ENCODE measurements around the gene LDLRAD3.
A peak's percentile ranks its signal among the peaks of the same experiment; 100 is the strongest.

Gene LDLRAD3

DNA sequence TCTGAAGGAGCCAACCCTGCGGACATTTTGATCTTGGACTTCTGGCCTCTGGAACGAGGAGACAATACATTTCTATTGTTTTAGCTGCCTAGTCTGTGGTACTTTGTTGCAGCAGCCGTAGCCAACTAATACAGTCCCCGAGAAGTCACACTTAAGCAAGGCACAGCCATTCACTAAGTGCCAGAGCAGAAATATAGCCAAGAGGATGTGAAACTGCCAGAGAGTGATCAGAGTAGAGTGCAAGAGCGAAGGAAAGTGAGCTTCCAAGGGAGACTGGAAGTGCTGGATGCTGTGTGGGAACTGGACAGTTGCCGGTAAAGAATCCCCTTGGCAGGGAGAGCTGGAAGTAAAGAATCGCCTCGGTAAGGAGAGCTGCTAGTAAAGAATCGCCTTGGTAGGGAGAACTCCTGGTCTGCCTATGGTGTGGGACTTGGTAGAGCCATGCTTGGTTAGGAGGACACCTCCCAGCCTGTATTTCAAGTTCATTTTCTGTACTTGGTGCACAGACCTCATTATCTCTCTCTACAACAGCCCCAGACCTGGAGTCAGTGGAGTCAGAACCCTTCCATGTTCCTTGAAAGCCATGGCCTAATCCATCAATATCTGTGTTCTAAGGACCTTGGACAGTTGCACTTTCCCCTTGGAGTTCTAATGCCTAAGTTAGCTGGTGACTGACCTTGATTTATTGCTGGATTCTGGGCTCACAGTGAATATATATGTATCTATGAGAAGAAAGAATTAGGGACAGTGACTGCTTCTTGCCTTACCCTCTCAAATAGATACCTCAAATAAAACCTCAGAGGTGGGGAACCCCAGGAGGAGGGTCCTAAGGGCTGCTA lies 162.1 kb downstream of the LDLRAD3 start:
- Histone ChIP-seq H3K9me3 (ENCODE audit: control insufficient read depth, insufficient read depth, low read length) (no peaks in the 10 kb centered on the region), H3K36me3 (ENCODE audit: control insufficient read depth, insufficient read depth, low read length) (peaks cover 9% of the 10 kb centered on the region), H3K4me1 (ENCODE audit: control insufficient read depth, insufficient read depth, low read length) (peaks cover 39% of the 10 kb centered on the region), H3K27ac (ENCODE audit: low read depth, low read length) (peak overlapping the region; percentile 86), H3K27me3 (ENCODE audit: control insufficient read depth, insufficient read depth, low read length) (no peaks in the 10 kb centered on the region), H3K9ac (ENCODE audit: low read depth, low read length) (peak overlapping the region; percentile 11; the same call in 1 of the 2 replicates), H3K4me3 (ENCODE audit: low read depth, low read length) (no peak overlapping the region)

DNA sequence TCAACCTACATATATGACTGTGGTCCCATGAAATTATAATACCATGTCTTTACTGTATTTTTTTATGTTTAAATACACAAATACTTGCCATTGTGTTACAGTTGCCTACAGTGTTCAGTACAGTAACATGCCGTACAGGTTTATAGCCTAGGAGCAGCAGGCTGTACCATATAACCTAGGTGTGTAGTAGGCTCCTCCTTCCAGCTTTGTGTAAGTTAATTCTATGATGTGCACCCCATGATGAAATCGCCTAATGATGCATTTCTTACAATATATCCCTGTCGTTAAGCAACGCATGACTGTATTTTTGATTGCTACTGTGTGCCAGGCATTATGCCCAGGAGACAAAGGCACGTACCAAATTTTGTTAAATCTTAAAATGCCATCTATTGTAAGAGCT lies 163.7 kb downstream of the LDLRAD3 start:
- Histone ChIP-seq H3K4me1 (ENCODE audit: control insufficient read depth, insufficient read depth, low read length) (peaks cover 44% of the 10 kb centered on the region), H3K36me3 (ENCODE audit: control insufficient read depth, insufficient read depth, low read length) (0 out of 2 replicates have a peak, but pooled peaks cover 6% of the 10 kb centered on the region), H3K4me3 (ENCODE audit: low read depth, low read length) (no peak overlapping the region), H3K27me3 (ENCODE audit: control insufficient read depth, insufficient read depth, low read length) (no peaks in the 10 kb centered on the region), H3K9ac (ENCODE audit: low read depth, low read length) (no peak overlapping the region), H3K9me3 (ENCODE audit: control insufficient read depth, insufficient read depth, low read length) (no peaks in the 10 kb centered on the region), H3K27ac (ENCODE audit: low read depth, low read length) (no peak overlapping the region)

DNA sequence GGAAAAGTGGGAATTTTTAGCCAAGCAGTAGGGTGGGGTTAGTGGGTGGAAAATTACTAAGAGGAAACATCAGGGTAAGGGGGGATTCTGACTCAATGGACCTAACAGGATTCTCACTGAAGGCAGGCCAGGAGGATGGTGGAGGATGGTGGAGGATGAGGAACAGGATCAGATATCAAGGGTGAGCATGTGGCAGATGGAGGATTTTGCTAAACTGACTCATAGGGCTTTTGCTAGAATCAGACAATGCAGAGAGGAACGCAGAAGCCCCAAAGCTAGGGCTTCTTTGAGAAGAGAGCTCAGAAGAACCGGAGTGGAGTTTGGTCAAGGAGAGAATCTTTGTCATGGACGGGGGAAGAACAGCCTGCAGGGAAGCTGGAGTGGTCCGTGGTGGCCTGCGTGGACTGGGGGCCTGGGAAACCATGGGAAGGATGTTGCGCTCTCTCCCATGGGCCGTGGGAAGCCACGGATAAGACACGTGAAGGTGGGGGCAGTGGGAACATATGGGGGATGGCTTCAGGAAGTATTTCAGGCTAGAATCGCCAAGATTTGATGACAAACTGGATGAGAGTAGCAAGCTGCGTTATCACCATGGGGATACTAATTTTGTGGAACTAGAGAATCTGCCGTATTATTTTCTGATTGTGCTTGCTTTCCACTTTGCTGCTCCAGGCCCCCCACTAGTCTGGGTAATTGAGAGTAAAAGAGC lies 165.2 kb downstream of the LDLRAD3 start:
- Histone ChIP-seq H3K27ac (ENCODE audit: low read depth, low read length) (peak overlapping the region; percentile 96), H3K36me3 (ENCODE audit: control insufficient read depth, insufficient read depth, low read length) (0 out of 2 replicates have a peak, but pooled peaks cover 6% of the 10 kb centered on the region), H3K9ac (ENCODE audit: low read depth, low read length) (peak overlapping the region; percentile 37; the same call in 1 of the 2 replicates)

DNA sequence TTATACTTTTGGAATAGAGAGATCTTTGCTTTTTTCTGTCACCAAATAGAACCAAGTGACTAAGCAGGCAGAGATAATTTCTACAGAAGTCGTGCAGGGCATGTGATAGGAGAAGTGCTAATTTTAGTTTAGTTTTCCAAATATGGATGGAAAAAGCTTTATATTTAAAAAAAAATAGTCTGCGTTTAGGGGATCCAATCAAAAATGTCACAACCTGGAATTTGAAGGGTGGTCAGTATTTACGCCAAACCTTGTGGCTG lies 165.7 kb downstream of the LDLRAD3 start:
- Histone ChIP-seq H3K4me3 (ENCODE audit: low read depth, low read length) (no peak overlapping the region), H3K27ac (ENCODE audit: low read depth, low read length) (peak overlapping the region; percentile 96), H3K4me1 (ENCODE audit: control insufficient read depth, insufficient read depth, low read length) (peaks cover 41% of the 10 kb centered on the region), H3K9me3 (ENCODE audit: control insufficient read depth, insufficient read depth, low read length) (peaks cover 8% of the 10 kb centered on the region; the same call in 1 of the 2 replicates), H3K9ac (ENCODE audit: low read depth, low read length) (peak overlapping the region; percentile 37; the same call in 1 of the 2 replicates), H3K27me3 (ENCODE audit: control insufficient read depth, insufficient read depth, low read length) (no peaks in the 10 kb centered on the region), H3K36me3 (ENCODE audit: control insufficient read depth, insufficient read depth, low read length) (0 out of 2 replicates have a peak, but pooled peaks cover 6% of the 10 kb centered on the region)

More for the DNA sequence above, 165.2 kb downstream of the LDLRAD3 start:
- no peaks in the 10 kb centered on the region for H3K27me3 ChIP-seq (ENCODE audit: control insufficient read depth, insufficient read depth, low read length)
- no peak overlapping the region for H3K4me3 ChIP-seq (ENCODE audit: low read depth, low read length)
- H3K4me1 ChIP-seq (ENCODE audit: control insufficient read depth, insufficient read depth, low read length), result peaks cover 44% of the 10 kb centered on the region
- H3K9me3 ChIP-seq (ENCODE audit: control insufficient read depth, insufficient read depth, low read length), result peaks cover 8% of the 10 kb centered on the region; the same call in 1 of the 2 replicates

DNA sequence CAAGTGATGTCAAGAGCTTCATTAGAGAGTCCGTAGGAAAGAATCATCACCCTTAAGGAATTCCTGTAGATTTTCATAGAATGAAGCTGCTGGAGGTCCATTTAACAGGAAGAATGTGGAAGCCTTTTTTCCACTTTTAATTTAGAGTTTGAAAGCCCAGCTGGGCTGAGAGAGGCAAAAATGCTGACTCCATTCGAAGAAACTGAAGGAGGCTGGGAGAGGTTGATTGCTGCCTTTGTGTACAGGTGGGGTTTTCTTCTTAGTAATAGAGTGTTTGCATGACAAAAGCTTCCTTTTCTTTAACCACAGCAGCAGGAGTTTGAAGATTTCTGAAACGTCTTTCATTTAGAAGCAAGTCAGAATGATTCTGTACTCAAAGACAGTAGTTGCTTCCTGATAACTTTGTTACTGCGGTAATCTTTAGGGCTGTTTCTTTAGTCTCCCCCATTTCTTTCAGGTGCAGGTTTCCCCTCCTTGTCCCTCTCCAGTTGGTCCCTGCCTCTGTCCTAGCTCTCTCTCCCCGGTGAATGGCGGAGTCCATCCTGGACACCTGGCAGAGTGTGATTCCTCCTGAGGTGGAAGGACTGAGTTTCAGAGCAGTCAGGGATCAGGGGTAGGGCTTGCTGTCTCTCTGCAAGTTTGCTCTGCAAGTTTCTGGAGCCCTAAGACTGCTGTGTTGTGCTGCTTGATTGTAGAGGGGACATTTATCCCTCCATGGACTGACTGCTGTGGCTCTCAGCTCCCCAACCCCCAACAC lies 166.2 kb downstream of the LDLRAD3 start:
- Histone ChIP-seq H3K4me1 (ENCODE audit: control insufficient read depth, insufficient read depth, low read length) (peaks cover 36% of the 10 kb centered on the region), H3K9me3 (ENCODE audit: control insufficient read depth, insufficient read depth, low read length) (peaks cover 8% of the 10 kb centered on the region; the same call in 1 of the 2 replicates), H3K36me3 (ENCODE audit: control insufficient read depth, insufficient read depth, low read length) (0 out of 2 replicates have a peak, but pooled peaks cover 6% of the 10 kb centered on the region), H3K4me3 (ENCODE audit: low read depth, low read length) (peak overlapping the region; percentile 31), H3K27ac (ENCODE audit: low read depth, low read length) (peak overlapping the region; percentile 96), H3K27me3 (ENCODE audit: control insufficient read depth, insufficient read depth, low read length) (no peaks in the 10 kb centered on the region), H3K9ac (ENCODE audit: low read depth, low read length) (peak overlapping the region; percentile 79)

DNA sequence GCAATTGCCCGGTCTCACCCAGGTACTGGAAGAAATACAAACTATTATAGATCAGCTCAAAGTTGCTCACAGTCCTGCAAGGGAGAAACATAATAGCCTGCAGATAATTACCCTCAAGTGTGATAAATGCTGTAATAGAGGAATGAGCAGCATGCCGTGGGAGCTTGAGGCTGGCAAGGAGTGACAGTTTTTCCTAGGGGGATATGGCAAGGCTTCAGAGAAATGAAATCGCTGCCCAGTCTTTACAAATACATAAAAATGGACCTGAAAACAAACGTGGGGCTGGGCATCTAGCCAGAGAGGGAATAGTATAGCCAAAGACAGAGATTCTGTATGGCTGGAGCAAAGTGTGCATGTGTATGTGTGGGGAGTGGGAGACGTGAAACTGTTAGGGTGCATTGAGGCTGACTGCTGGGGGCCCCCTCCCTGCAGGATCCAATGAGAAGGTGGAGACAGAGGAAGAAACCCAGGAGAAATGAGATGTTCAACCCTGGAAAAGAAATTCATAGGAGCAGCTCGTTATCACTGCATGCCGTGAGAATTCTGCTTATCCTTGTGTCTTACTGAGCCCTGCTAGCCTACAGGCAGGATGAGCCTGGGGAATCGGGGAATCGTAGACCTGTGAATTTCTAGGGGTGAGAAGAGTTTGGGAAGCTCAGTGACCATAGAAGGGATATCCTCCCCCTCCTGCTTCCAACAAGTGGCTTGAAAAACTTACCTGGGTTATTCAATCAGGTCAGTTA lies 167.0 kb downstream of the LDLRAD3 start:
- peaks cover 8% of the 10 kb centered on the region; the same call in 1 of the 2 replicates for H3K9me3 ChIP-seq (ENCODE audit: control insufficient read depth, insufficient read depth, low read length)
- H3K9ac ChIP-seq (ENCODE audit: low read depth, low read length), result peak overlapping the region; percentile 79
- H3K4me1 ChIP-seq (ENCODE audit: control insufficient read depth, insufficient read depth, low read length), result peaks cover 28% of the 10 kb centered on the region
- H3K27ac ChIP-seq (ENCODE audit: low read depth, low read length), result peak overlapping the region; percentile 96
- H3K4me3 ChIP-seq (ENCODE audit: low read depth, low read length), result peak overlapping the region; percentile 31
- H3K27me3 ChIP-seq (ENCODE audit: control insufficient read depth, insufficient read depth, low read length), result no peaks in the 10 kb centered on the region
- H3K36me3 ChIP-seq (ENCODE audit: control insufficient read depth, insufficient read depth, low read length), result 0 out of 2 replicates have a peak, but pooled peaks cover 6% of the 10 kb centered on the region

DNA sequence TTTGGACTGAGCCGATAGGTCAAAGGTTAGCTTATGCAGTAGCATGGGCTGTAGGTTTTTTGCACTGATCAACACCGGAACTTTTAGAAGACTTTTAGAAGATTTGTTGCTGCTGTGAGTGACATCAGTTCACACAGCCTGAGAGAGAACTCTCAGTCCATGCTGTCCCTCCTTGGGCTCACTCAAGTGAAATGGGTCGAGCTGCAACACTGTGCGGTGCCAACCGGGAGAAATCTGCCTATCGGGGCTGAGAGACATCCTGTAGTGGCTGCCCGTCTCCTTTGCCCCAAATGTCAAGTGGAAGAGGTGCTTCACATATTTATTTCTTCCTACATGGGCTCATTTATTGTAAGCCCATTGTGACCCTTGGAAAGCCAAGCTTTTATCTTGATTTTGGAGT lies 170.2 kb downstream of the LDLRAD3 start:
- Histone ChIP-seq H3K27me3 (ENCODE audit: control insufficient read depth, insufficient read depth, low read length) (no peaks in the 10 kb centered on the region), H3K27ac (ENCODE audit: low read depth, low read length) (no peak overlapping the region), H3K9ac (ENCODE audit: low read depth, low read length) (no peak overlapping the region), H3K9me3 (ENCODE audit: control insufficient read depth, insufficient read depth, low read length) (peaks cover 8% of the 10 kb centered on the region; the same call in 1 of the 2 replicates), H3K4me1 (ENCODE audit: control insufficient read depth, insufficient read depth, low read length) (peaks cover 20% of the 10 kb centered on the region), H3K4me3 (ENCODE audit: low read depth, low read length) (no peak overlapping the region), H3K36me3 (ENCODE audit: control insufficient read depth, insufficient read depth, low read length) (no peaks in the 10 kb centered on the region)

DNA sequence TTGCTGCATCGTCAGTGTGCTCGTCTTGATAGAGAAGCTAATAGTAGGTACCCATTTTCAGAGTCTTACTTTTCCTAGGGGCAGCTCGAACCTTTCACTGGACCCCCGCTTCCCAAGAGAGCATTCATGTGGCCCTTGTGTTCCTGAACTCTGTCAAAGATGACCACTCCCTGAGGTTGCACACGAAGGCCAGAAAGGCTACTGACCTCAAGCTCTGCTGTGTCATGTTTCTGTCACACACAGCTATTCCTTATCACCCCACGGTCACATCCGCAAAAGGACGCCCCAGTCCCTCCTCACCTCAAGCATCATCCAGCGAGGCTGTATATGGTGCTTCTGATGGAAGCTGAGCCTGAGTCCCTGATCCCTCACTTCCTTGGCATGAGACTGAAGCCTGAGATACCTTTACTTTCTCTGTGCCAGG lies 171.5 kb downstream of the LDLRAD3 start:
- Histone ChIP-seq H3K9me3 (ENCODE audit: control insufficient read depth, insufficient read depth, low read length) (peaks cover 8% of the 10 kb centered on the region; the same call in 1 of the 2 replicates), H3K9ac (ENCODE audit: low read depth, low read length) (no peak overlapping the region), H3K4me1 (ENCODE audit: control insufficient read depth, insufficient read depth, low read length) (peaks cover 10% of the 10 kb centered on the region), H3K36me3 (ENCODE audit: control insufficient read depth, insufficient read depth, low read length) (no peaks in the 10 kb centered on the region), H3K27me3 (ENCODE audit: control insufficient read depth, insufficient read depth, low read length) (no peaks in the 10 kb centered on the region), H3K27ac (ENCODE audit: low read depth, low read length) (no peak overlapping the region), H3K4me3 (ENCODE audit: low read depth, low read length) (no peak overlapping the region)

DNA sequence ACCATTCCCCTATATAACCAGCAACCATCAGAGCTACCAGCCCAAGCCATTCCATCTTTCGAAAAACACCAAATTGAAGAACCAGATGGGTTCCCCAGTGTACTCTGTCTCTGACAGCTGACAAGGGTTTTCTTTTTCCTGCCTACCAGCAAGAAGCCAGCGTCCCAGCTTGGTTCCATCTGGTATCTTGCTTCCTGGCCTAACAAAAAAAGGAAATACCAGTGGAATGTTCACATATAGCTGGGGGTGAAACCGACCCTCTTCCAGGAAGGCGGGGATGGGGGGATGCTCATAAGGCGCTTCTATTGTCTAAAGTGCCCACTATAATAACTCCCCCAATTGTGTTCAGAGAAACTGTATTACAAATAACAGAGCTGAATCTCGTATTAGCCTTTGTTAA lies 172.3 kb downstream of the LDLRAD3 start:
- H3K9me3 ChIP-seq (ENCODE audit: control insufficient read depth, insufficient read depth, low read length), result peaks cover 8% of the 10 kb centered on the region; the same call in 1 of the 2 replicates
- no peaks in the 10 kb centered on the region for H3K36me3 ChIP-seq (ENCODE audit: control insufficient read depth, insufficient read depth, low read length)
- no peak overlapping the region for H3K4me3 ChIP-seq (ENCODE audit: low read depth, low read length)
- no peak overlapping the region for H3K9ac ChIP-seq (ENCODE audit: low read depth, low read length)
- H3K4me1 ChIP-seq (ENCODE audit: control insufficient read depth, insufficient read depth, low read length), result peaks cover 3% of the 10 kb centered on the region
- no peaks in the 10 kb centered on the region for H3K27me3 ChIP-seq (ENCODE audit: control insufficient read depth, insufficient read depth, low read length)
- no peak overlapping the region for H3K27ac ChIP-seq (ENCODE audit: low read depth, low read length)

DNA sequence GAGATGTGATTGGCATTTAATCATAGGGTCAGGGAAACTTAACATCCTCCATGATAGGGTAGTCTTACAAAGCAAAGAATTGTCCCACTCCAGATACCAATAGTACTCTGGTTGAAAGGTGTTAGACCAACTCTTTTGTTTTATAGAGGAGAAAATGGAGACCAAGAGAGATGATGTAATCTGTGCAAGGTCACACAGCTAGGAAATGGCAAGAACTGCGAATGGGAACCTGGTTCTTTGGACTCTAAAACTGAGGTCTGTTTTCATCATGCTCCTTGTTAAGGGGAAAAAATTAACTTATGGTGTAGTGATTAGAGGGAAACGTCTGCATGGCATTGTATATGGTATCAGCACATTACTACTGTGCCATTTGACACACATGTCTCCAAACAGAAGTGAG lies 174.2 kb downstream of the LDLRAD3 start:
- Histone ChIP-seq H3K4me3 (ENCODE audit: low read depth, low read length) (no peak overlapping the region), H3K9me3 (ENCODE audit: control insufficient read depth, insufficient read depth, low read length) (peaks cover 5% of the 10 kb centered on the region; the same call in 1 of the 2 replicates), H3K27ac (ENCODE audit: low read depth, low read length) (no peak overlapping the region), H3K27me3 (ENCODE audit: control insufficient read depth, insufficient read depth, low read length) (no peaks in the 10 kb centered on the region), H3K9ac (ENCODE audit: low read depth, low read length) (no peak overlapping the region), H3K36me3 (ENCODE audit: control insufficient read depth, insufficient read depth, low read length) (no peaks in the 10 kb centered on the region), H3K4me1 (ENCODE audit: control insufficient read depth, insufficient read depth, low read length) (no peaks in the 10 kb centered on the region)
